Stimulated activated CD8-positive, alpha-beta memory T cell treated with anti-CD3 and anti-CD28 coated beads, Interleukin-12 subunit alpha, Interleukin-12 subunit beta, amount 100 ng/mL, for 4 hours (primary cell): ENCODE results near the gene OPHN1.
"Not testable (repeated sequence)": the region's sequence is repeated elsewhere in the genome, so short reads cannot be mapped to it uniquely, and the experiment has no call there.

Experiments
- DNase-seq: peaks from one replicate; pipeline ENCODE4 v3.0.0-alpha.2; 2020; ENCODE audit warnings: low read depth

Gene OPHN1

GRCh38 chrX:68421636-68422035 lies 11.7 kb downstream of the OPHN1 start:
- no peak for DNase-seq

- DNase-seq, result no peak
These were observed 12.7 kb downstream of the OPHN1 start for GRCh38 chrX:68420559-68420958.

- no peak for DNase-seq
These were observed 13.3 kb downstream of the OPHN1 start for GRCh38 chrX:68419975-68420374.

DNA sequence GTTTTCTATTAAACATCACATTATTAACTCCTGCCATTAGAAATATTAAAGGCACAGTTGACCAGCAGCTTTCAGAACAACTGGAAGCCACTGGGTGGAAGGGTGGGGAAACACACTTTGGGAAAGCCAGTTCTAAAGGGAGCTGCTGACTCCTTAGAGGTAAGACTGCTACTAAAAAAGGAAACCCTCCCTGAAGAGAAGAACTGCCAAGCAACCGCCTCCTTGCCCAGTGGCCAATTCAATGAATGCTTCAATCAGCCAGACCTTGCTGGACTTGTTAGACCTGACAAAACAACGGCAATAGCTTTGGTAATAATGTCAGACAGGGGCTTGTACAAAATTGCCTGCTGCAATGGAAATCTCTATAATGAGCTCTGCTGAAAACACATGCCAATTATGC lies 15.6 kb downstream of the OPHN1 start:
- no peak for DNase-seq

DNA sequence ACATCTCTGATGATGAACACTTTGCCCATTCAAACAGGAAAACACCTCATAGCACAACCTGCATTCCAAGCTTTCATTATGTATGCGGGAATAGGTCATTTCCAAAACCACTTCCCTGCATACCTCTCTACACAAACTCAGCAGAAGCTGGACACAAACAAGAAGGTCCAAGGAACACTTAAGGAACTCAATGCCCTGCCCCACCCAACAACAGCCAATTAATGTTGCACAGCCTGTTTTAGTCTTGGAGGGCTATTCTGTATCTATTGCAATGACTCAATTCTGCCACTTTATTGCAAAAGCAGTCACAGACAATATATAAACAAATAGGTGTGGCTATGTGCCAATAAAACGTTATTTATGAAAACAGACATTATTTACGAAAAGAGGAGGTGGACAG lies 16.7 kb downstream of the OPHN1 start:
- DNase-seq, result no peak

GRCh38 chrX:68415316-68415715 lies 18.0 kb downstream of the OPHN1 start:
- DNase-seq, result no peak

DNA sequence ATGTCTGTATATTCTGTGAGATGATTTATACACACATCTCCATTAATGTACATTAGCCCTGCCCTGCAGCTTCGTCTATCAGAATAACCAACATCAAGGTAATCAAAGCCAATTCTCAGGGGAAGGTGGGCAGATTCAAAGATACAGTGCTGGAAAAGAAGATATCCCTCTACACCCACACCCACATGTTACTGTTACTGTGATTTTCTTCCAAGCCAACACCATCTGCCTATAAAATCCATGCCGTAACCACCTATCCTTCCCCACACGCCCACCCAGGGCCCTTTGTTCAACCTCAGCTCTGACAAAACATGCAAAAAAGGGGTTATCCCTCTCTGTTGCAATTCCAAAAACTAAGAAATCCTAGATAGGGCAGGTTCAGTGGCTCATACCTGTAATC lies 20.0 kb downstream of the OPHN1 start:
- DNase-seq, result no peak

DNA sequence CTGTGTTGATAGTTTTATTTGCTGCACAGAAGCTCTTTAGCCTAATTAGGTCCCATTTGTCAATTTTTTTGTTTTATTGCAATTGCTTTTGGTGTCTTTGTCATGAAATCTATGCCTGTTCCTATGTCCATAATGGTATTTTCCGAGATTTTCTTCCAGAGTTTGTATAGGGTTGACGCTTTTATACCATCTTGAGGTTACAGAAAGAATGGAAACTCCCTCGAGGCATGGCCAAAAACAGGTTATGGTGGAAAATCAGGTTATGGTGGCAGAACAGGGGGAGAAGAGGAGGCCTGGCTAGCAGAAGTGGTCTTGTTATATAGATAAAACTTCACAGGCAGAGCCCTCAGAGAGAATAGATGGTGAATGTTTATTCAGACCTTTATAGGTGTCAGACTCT lies 21.6 kb downstream of the OPHN1 start:
- DNase-seq, result no peak

DNA sequence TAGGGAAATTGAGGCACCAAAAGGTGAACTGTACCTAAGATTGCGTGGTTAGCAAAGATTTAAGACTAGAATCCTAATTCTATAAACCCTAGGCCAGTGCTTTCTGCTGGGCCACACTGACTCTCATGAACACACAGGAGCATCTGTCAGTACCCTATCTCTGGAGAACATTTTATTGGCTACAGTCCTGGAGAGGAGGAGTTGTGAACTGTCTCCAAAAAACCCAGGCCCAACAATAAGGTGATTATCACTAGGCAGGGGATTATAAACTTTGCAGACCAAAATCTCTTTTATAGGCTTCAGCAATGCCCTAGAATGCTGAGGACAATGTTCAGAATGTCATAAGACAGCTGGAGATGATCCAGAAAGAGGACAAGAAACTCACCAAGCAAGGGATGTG lies 24.1 kb downstream of the OPHN1 start:
- no peak for DNase-seq

DNA sequence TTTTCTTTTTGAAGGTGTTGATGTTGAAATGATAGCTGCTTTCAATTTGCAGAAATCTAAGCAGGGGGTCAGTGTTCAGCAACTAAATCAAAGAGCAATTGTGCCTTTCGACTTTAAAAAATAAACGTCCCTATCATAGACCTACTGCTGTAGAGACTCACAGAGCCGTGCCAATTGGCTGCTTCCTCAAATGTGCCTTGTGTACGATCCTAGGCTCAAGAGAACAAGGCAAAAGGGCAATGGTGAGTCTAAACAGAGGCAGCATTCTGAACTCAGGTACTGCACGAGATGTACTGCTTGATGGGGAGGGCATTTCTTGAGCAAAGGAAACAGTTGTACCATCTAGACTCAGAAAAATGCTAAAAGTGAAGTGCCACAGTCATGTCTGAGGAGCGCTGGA lies 29.8 kb downstream of the OPHN1 start:
- no peak for DNase-seq

- DNase-seq, result no peak
These were observed 30.3 kb downstream of the OPHN1 start for GRCh38 chrX:68403038-68403437.

- no peak for DNase-seq
These were observed 31.2 kb downstream of the OPHN1 start for GRCh38 chrX:68402094-68402493.

- DNase-seq, result no peak
These were observed 35.0 kb downstream of the OPHN1 start for GRCh38 chrX:68398291-68398690.

- no peak for DNase-seq
These were observed 36.3 kb downstream of the OPHN1 start for GRCh38 chrX:68396953-68397352.

- not testable (repeated sequence) for DNase-seq
These were observed 43.8 kb downstream of the OPHN1 start for GRCh38 chrX:68389419-68389960.

DNA sequence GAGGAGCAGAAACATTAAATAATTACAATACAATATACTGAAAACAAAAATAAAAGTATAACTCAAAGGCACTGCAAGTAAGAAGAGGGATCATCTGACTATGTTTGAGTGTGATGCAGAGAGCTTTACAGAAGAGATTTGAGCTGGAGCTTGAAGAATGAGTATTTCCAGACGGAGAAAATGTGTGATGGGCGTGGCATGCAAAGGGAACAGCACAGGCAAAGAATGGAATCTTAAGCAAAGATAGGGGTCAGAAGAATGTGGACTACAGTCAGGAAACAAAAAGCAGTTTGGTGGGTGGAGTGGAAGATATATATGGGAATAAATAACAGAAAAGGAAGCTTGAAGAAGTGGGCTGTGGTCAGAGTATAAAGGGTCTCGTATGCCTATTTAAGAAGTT lies 45.5 kb downstream of the OPHN1 start:
- DNase-seq, result no peak

GRCh38 chrX:68383540-68383939 lies 49.8 kb downstream of the OPHN1 start:
- no peak for DNase-seq

GRCh38 chrX:68377579-68377978 lies 55.7 kb downstream of the OPHN1 start:
- not testable (repeated sequence) for DNase-seq

- no peak for DNase-seq
These were observed 56.9 kb downstream of the OPHN1 start for GRCh38 chrX:68376373-68376772.

DNA sequence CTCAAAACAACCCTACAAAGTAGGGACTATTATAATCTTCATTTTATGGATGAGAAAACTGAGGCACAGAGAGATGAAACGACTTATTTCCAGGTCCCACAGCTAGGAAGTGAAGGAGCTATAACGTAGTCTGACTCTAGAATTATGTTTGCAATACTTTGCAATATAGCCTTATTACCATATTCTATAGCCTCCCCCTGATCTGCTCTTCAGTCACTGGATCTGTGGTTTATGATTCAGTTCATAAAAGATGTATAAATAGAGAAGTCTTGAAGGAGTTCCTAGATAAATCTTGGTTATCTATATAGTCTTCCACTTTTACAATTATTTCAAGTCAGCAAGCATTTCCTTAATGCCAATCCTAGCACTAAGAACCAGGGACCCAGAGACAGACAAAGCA lies 57.5 kb downstream of the OPHN1 start:
- DNase-seq, result no peak

DNA sequence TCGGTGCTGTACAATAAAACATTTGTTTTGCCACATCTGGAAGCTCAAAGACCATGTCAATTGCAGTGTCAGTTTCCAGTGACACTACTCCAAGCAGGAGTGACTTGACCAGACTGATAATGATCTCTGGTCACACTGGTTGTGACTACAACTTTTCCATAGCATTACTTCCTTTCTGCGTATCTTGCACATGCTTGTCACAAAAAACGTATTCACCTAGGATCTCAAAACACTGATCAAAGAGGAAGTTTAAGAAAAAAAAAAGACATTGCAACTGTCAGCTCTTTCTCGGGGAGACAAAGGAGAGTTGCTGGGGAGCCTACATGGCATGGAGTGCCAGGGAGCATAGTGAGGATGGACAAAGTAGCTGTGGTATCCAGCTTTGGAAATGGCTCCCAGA lies 60.6 kb downstream of the OPHN1 start:
- DNase-seq, result no peak

DNA sequence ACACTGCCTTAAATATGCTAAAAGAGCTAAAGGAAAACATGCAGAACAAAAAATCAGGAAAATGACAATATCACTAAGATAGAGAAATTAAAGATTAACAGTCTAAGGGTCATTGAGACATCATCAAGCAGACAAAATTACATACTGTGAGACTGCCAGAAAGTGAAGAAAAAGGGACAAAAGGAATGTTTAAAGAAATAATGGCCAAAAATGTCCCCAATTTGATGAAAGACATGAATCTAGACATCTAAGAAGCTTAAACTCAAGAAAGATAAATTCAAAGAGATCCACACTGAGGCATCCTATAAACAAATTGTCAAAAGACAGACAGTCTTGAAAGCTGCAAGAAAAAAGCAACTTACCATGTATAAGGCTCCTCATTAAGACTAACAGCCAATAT lies 63.7 kb downstream of the OPHN1 start:
- no peak for DNase-seq

DNA sequence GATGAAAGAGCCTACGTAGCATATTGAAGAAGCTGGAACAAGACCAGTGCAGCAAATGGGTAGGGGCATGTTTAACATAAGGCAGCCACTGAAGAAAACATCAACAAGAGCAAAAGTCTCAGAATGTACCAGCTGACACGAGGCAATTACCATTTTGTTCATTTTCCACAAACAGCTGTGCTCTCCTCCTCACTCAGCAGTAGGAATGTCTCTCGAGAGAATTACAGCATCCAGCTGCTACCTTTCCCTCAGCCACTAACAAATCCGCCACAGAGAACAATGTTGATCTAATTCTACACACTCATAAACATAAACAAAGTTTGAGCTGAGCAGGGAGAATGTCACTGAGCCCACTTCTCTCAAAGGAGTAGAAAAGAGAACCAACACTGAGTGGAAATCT lies 68.0 kb downstream of the OPHN1 start:
- DNase-seq, result no peak

DNA sequence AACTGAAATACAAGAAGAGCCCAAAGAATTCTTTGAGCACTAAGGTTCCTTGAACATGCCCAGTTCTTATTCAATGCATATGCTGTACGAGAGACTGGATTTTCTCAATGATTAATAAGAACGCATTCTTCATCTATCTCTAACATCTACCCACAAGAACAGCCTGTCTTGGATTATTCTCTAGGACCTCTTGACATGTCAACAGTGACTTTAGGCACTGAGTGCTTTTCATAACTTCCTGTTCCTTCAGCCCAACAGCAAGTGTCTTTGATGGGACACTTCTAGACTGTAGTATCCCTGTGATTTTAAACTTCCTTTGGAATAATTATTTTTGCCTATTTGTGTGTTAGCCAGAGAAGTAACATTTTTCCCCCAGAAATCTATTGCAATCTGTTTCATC lies 69.3 kb downstream of the OPHN1 start:
- DNase-seq, result no peak

DNA sequence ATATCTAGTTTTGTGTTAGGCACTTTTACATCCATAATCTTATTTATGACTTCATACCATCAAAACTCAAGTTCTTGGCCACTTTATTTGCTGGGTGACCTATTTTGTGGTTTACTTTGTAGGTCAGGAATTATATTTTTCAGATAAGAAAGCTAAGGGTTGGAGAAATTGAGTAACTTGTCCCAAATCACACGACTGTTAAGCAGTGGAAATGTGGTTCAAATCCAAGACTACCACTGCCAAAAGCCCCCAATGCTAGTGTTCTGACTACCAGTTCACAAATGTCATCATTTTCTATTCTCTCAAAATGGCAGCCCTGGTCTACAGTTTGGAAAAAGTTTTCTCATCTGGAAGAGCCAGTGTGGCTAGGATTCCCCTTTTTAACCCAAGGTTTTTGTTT lies 74.6 kb downstream of the OPHN1 start:
- no peak for DNase-seq
